ENCODE measurements around the gene CLIP1. TPM values are rescaled to one million over a fixed set of nuclear protein-coding genes. Genes with fewer than 3 reads are reported as not detected.

Gene CLIP1
- total and polyA plus RNA-seq, 2 of the 13 experiments (the other 11 are each of a cell fraction or from before 2014, with no cell fraction given), result 28.9 to 43.7 TPM

DNA sequence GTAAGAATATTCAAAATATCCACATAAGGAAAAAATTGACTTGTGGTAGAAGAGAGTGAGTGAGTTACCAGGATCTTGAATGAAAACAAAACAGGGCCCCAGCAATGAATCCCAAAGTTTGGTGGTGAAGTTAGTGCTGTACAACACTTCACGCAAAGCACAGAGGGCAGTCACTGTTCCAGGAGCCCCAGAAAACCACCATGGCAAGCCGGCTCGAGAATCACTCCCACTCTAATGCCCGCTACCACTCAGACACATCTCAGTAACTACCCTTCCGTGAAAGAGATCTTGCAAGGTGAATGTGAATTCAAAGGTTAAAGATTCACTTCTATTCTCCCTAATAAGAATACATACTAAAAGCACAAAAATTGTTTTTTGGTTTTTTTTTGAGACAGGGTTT lies 30.1 kb downstream of the CLIP1 start (continued):
- TF ChIP-seq AKNA (CRISPR knock-in tag; IDR thresholded peaks at IDR 0.05; ENCODE audit: borderline replicate concordance) (no peak), HES4 (CRISPR knock-in tag; IDR thresholded peaks at IDR 0.05; ENCODE audit: borderline replicate concordance) (no peak), PAWR (CRISPR knock-in tag; IDR thresholded peaks at IDR 0.05; ENCODE audit: borderline replicate concordance) (no peak), CREB1 (IDR thresholded peaks at IDR 0.05) (no peak), CREB1 (CRISPR knock-in tag; IDR thresholded peaks at IDR 0.05) (no peak)

DNA sequence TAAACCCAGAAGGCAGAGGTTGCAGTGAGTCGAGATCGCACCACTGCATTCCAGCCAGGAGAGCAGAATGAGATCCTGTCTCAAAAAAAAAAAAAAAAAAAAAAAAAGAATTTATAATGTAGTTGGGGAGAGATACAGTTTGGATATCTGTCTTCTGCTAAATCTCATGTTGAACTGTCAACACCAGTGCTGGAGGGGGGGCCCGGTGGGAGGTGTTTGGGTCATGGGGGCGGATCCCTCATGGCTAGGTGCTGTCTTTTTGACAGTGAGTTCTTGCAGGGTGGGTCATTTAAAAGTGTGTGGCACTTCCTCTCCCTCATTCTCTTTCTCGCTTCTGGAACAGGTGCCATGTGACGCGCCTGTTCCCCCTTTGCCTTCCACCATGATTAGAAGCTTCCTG lies 32.8 kb downstream of the CLIP1 start:
- no peak overlapping the region for H3K4me2 ChIP-seq (ENCODE audit: low read depth, low read length)
- intact Hi-C loops (cut with micrococcal nuclease; ENCODE audit: unreplicated experiment) (no loop called here), in situ Hi-C loops (cut with HindIII; ENCODE audit: extremely low pct_ligation_motif_present, low pct_unique_long_range_greater_than_20kb) (no loop called here)
- BruUV-seq (replicated peaks), result no TSS peak
- no peaks in the 10 kb centered on the region for H3K36me3 ChIP-seq (replicated peaks in 1 of 2; ENCODE audit: control insufficient read depth in 1 of 2, insufficient read depth in 2 of 2, low read length in 2 of 2)
- ATAC-seq (no peak), FAIRE-seq (no peak), DNase-seq (ENCODE audit: low spot score) (no peak)
- H3K4me3 ChIP-seq (replicated peaks in 1 of 3; ENCODE audit: insufficient read depth in 1 of 3, low read depth in 2 of 3, low read length in 3 of 3), result no peak overlapping the region
- WGBS (ENCODE audit: low lambda C conversion rate), result 93% methylated on average over 7 of the region's 7 CpGs
- H3K27me3 ChIP-seq (ENCODE audit: control insufficient read depth in 1 of 2, insufficient read depth in 2 of 2, low read length in 2 of 2), result no peaks in the 10 kb centered on the region
- H2AFZ ChIP-seq (ENCODE audit: low read length), result no peak overlapping the region
- TF ChIP-seq, protein P1, sequence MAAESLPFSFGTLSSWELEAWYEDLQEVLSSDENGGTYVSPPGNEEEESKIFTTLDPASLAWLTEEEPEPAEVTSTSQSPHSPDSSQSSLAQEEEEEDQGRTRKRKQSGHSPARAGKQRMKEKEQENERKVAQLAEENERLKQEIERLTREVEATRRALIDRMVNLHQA (CRISPR knock-in tag; IDR thresholded peaks at IDR 0.05), result no peak
- TF ChIP-seq IRF2 (CRISPR knock-in tag; IDR thresholded peaks at IDR 0.05) (no peak), GABPB1 (CRISPR knock-in tag; IDR thresholded peaks at IDR 0.05) (no peak)
- no peaks in the 10 kb centered on the region; the same call in 1 of the 2 replicates for H4K20me1 ChIP-seq (ENCODE audit: insufficient read depth, low read length)
- no peak overlapping the region for H3K9ac ChIP-seq (ENCODE audit: insufficient read depth, low read depth, low read length)
- ChIA-PET CTCF (ENCODE audit: low intra/inter-chr PET ratio, low total read pairs) (no interaction called here), POLR2A (no interaction called here)
- H3K79me2 ChIP-seq (ENCODE audit: insufficient read depth, low read length), result peaks cover 16% of the 10 kb centered on the region
- no peaks in the 10 kb centered on the region for H3K9me3 ChIP-seq (ENCODE audit: low read length)
- H3K27ac ChIP-seq (ENCODE audit: extremely low read length, insufficient read depth, low read length), result no peak overlapping the region
- peaks cover 8% of the 10 kb centered on the region for H3K4me1 ChIP-seq (ENCODE audit: insufficient read depth, low read length)
